HG03159 (cell line): ENCODE data around the gene MAMDC2.

ENCODE experiments used
- ATAC-seq: cut with Tn5 transposase; IDR thresholded peaks from one replicate; pipeline ENCODE4 v1.9.1; 2021; ENCODE audit warnings: mild to moderate bottlenecking, moderate library complexity; ENCODE audit not compliant: unreplicated experiment

Gene MAMDC2

DNA sequence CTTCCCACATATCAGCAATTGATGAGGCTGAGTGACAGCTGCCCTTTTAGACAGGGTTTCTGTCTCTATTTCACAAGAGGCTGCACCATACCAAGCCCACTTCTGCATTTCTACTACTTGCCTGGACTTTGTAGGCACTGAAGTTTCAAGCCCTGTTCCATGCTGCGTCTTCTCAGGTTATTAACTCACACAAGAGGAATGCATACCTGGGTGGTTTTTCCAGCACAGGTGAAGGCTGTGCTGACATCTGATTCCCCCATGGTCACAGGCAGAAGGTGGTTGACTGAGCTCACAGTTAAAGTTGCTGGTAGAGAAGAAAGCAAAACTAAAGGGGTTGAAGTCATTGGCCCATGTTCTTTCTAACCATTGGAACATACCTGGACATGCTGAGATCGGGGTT is 86.6 kb downstream of the MAMDC2 start:
- ATAC-seq: no peak

- ATAC-seq: no peak
Observed at GRCh38 chr9:70131296-70131695, 87.6 kb downstream of the MAMDC2 start.

GRCh38 chr9:70133253-70134208 is 89.9 kb downstream of the MAMDC2 start:
- no peak for ATAC-seq

DNA sequence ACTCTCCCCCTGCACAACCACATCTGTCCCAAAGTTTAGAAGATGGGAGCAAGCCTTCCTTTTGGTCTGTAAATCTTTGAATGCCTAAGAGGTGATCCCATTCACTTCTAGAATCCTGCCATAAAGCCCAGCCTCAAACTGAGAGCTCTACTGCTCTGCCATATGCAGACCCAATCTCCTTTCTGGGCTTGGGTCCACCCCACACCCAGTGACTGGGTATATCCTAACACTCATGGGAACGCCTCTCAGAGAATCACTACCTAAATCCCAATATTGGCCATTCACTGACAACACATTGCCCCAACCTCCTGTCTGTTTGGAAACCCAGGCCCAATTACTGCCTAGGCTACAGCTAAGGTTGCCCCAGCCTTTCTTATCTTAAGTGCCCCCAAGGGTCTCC is 90.7 kb downstream of the MAMDC2 start:
- ATAC-seq: no peak

GRCh38 chr9:70135176-70135575 is 91.5 kb downstream of the MAMDC2 start:
- no peak for ATAC-seq

GRCh38 chr9:70136632-70137031 is 93.0 kb downstream of the MAMDC2 start:
- ATAC-seq: no peak

DNA sequence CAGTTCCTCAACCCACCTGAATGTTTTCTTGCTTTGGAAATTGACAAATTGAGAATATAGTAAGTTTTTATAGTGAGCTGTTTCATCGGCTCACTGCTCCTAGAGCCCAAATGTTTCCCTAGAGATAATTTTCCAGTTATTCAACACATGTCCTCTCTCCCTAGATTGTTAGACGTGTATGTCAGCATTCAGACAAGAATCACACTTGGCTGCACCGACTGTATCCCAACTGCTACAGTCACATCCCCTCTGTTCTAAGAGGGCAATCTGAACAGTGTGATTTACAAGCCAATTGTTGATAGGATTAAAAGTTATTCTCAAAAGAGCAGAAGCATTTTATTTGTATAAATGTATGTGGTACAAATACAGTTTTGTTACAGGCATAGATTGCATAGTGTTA is 93.9 kb downstream of the MAMDC2 start:
- ATAC-seq: no peak

DNA sequence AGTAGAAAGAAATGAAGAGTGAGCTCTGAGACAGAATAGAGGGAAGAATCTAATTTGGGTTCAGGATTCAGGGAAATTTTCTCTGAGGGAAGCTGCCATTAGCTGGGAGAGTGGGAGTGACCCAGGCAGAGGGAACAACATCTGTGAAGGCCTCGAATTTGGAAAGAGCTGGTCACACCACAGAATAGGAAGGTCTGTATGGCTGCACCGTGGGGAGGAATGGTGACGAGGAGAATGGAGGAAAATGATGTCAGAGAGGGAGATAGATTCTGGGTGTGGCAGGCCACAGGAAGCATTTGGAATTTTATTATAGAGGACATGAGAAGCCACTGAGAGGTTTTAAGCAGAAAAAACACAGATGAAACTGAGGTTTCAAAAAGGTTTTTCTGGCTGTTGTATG is 98.5 kb downstream of the MAMDC2 start:
- ATAC-seq: no peak

DNA sequence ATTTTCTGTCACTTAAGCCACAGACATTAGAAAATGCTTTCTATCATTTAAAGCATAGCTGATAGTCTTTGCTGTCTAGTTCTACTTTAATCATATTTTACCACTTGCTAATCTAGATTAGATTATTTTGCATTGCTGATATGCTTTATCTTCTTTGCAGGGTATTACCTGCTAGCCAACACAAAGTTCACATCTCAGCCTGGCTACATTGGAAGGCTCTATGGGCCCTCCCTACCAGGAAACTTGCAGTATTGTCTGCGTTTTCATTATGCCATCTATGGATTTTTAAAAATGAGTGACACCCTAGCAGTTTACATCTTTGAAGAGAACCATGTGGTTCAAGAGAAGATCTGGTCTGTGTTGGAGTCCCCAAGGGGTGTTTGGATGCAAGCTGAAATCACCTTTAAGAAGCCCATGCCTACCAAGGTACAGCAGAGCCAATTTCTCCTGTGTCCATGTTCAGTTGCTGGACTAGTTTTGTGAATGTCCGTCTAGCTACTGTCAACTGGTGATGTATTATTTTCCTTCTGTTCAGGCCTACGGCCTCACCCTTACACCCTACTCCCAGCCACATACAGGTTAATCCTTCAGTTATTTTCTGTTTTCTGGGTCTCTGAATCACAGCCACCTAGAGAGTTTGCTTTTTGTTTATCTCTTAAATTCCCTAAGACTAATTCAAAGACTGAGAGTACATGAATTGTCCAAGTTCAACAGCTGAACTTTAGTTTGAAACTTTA is 99.9 kb downstream of the MAMDC2 start:
- no peak for ATAC-seq

DNA sequence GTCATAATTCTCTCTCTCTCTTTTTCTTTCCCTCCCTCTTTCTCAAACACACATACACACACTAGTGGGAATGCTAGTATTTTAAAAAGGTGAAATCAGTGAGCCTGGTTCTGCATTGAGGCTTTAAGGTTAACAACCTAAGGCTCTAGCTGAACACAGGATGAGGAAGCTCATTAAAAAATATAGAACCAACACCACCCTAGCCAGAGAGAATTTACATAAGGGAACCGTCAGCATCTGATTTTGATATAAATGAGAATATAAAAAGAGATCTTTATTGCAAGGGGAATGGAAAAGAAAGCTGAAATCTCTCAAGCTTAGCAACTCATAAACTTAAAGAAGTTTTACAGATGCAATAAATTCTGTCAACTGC is 100.5 kb downstream of the MAMDC2 start:
- ATAC-seq: no peak

DNA sequence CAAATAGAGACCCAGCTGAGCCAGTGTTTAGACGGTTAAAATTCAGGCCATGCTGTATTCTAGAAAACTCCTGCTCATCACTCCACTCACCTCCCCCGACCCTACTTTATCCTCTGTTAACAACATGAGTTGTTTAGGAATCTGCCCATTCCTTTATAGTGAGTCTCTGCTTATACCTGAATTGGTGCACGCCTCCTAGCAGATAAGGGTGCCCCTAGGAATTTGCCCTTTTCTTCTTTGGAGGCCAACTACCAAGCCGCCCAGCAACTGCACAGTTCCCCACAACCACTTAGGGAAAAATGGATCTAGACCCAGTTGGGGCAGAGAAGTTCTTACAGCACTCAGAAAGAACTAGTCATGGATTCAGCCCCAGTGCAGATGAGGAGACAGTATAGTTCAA is 102.3 kb downstream of the MAMDC2 start:
- no peak for ATAC-seq

DNA sequence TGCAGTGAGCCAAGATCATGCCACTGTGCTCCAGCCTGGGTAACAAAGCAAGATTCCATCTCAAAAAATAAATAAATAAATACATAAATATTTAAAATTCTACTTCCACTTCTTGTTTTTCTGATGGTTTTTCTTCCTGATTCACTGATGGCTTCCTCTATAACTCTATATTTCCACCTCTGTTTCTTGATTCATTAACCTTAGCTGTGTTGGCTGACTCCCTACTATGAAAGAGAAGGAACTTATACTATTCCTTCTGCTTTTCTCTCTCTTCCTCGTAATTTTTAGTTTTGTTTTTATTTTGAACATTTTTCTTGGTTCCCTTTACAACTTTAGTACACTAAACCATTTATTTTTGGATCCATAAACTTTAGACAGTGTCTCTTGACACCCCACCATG is 103.5 kb downstream of the MAMDC2 start:
- no peak for ATAC-seq

- ATAC-seq: no peak
Observed at GRCh38 chr9:70147651-70148050, 104.0 kb downstream of the MAMDC2 start.

DNA sequence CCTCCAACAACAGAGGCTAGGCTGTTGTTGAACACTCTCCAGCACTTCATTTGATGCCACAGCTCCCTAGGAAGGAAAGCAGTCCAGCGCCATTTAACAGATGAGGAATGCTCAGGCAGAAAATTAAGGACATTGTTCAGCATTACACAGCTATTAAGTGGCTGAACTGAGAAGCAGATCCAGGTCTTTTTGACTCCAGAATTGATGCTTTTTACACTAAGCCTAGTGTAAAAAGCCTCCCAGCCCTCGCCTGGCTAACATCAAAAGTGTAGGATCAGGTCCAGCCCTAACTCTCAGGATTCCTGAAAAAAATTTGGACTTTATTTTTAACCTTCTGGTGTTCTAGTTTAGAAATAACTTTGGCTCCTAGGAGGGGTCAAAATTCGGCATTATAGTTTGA is 108.7 kb downstream of the MAMDC2 start:
- ATAC-seq: no peak

DNA sequence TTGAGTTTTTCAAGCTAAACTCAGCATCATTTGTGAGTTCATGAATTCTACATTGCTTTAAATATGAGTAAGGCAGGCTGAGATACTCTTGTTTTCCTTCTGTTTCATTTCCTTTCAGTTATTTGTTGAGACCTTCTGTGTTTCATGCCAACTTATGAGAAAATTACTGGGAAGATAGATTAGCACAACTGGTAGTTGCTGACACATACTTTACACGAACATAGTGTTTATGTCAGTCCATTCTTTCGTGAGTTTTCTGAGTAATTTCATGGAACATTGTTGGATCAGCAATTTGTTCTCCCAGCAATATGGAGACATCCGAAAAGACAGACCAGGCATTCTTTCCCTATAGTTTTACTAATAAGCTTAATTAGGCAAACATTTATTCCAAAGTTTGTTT is 113.1 kb downstream of the MAMDC2 start:
- ATAC-seq: no peak

DNA sequence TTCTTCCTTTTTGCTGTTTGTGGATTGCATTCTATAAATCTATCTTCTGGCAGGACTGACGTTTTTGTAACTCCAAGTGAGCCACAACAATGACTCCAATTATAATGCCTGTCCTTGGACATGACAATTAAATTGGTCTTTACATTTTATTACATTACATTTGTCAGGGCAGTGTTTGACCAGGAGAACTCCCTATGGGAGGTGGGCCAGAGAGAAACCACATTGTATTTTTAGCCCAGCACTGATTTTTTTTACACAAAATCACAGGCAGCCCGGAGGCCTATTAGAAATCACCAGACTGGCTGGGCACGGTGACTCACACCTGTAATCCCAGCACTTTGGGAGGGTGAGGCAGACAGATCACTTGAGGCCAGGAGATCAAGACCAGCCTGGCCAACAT is 116.0 kb downstream of the MAMDC2 start:
- ATAC-seq: no peak

GRCh38 chr9:70160686-70161600 is 117.3 kb downstream of the MAMDC2 start:
- ATAC-seq: no peak

GRCh38 chr9:70165006-70165602 is 121.5 kb downstream of the MAMDC2 start:
- ATAC-seq: no peak

DNA sequence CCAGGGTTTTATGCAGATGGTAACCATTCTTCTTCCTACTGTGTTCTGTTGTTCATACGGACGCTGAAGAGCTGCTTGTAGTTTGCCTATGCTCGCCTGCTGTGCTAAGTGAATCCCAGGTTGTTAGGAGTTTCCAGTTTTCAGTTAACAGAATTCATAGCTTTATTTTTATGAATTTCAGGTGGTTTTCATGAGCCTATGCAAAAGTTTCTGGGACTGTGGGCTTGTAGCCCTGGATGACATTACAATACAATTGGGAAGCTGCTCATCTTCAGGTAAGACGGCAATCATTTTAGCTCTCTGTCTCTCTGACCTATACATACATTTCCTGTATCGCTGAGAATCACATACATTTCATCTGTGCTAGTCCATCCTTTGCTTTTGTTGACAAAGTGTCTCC is 124.9 kb downstream of the MAMDC2 start:
- no peak for ATAC-seq

DNA sequence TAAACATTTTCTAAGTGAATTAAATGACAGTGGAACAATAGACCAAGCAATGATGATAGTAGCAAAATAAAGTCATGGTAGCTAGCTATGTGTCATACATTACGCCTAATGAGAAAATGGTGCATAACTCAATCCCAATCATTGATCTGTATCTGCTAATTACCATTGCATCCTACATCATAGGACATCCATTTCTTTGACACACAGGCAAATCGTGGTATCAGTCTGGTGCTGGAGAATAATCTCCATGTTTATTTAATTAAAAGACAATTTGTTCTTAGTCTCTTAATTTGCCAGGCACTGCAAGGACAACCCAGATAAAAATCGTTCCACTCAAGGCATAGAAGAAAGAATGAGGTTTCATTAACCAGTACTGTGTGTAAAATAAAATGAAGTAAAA is 125.6 kb downstream of the MAMDC2 start:
- no peak for ATAC-seq
